DMS114 treated with DMSO at 0.1 percent for 48 hours (cell line): ENCODE measurements around the gene HEXD.

Experiments used
- DNase-seq: peaks from one replicate; lab custom pipeline; 2025; ENCODE audit not compliant: unreplicated experiment; lab: John Stamatoyannopoulos, UW

The HEXD gene

GRCh38 chr17:82414548-82415281 lies 3.4 kb upstream of the HEXD start:
- DNase-seq: peak; percentile 31

- DNase-seq: no peak
Measured at GRCh38 chr17:82415336-82415735, 2.8 kb upstream of the HEXD start.

- DNase-seq: no peak
Measured at GRCh38 chr17:82415786-82416185, 2.4 kb upstream of the HEXD start.

- no peak for DNase-seq
Measured at GRCh38 chr17:82416264-82416663, 1.9 kb upstream of the HEXD start.

GRCh38 chr17:82416771-82417170 lies 1.4 kb upstream of the HEXD start:
- DNase-seq: no peak

- DNase-seq: no peak
Measured at GRCh38 chr17:82419540-82419939, 1.4 kb downstream of the HEXD start.

- no peak for DNase-seq
Measured at GRCh38 chr17:82424001-82424862, 6.1 kb downstream of the HEXD start.

- DNase-seq: no peak
Measured at GRCh38 chr17:82424863-82425159, 6.7 kb downstream of the HEXD start.

- DNase-seq: no peak
Measured at GRCh38 chr17:82428546-82428945, 10.4 kb downstream of the HEXD start.

- no peak for DNase-seq
Measured at GRCh38 chr17:82429824-82430223, 11.7 kb downstream of the HEXD start.

GRCh38 chr17:82432017-82432416 lies 13.9 kb downstream of the HEXD start:
- no peak for DNase-seq

GRCh38 chr17:82433560-82434215 lies 15.5 kb downstream of the HEXD start:
- no peak for DNase-seq

- DNase-seq: no peak
Measured at GRCh38 chr17:82434216-82434565, 16.0 kb downstream of the HEXD start.

- DNase-seq: no peak
Measured at GRCh38 chr17:82435103-82435502, 17.0 kb downstream of the HEXD start.

GRCh38 chr17:82435601-82436583 lies 17.7 kb downstream of the HEXD start:
- no peak for DNase-seq

- no peak for DNase-seq
Measured at GRCh38 chr17:82436601-82437324, 18.6 kb downstream of the HEXD start.

- no peak for DNase-seq
Measured at GRCh38 chr17:82437325-82437668, 19.1 kb downstream of the HEXD start.

GRCh38 chr17:82438401-82439193 lies 20.4 kb downstream of the HEXD start:
- DNase-seq: no peak

GRCh38 chr17:82439194-82439828 lies 21.2 kb downstream of the HEXD start:
- DNase-seq: no peak
